HG02642 (cell line): ENCODE measurements around the gene MGRN1.
"Not testable (repeated sequence)": the region's sequence is repeated elsewhere in the genome, so short reads cannot be mapped to it uniquely, and the experiment has no call there.

Experiments used
- ATAC-seq: cut with Tn5 transposase; IDR thresholded peaks from one replicate; pipeline ENCODE4 v1.9.1; 2021; ENCODE audit warnings: mild to moderate bottlenecking; ENCODE audit not compliant: unreplicated experiment, poor library complexity

MGRN1 gene

GRCh38 chr16:4649744-4650442 lies 25.3 kb downstream of the MGRN1 start:
- ATAC-seq, result no peak

GRCh38 chr16:4650443-4651074 lies 25.9 kb downstream of the MGRN1 start:
- ATAC-seq, result not testable (repeated sequence)

- no peak for ATAC-seq
Observed at GRCh38 chr16:4651827-4652226, 27.2 kb downstream of the MGRN1 start.

- ATAC-seq, result no peak
Observed at GRCh38 chr16:4652561-4652960, 27.9 kb downstream of the MGRN1 start.

- ATAC-seq, result no peak
Observed at GRCh38 chr16:4654011-4654963, 29.7 kb downstream of the MGRN1 start.

GRCh38 chr16:4654964-4655590 lies 30.5 kb downstream of the MGRN1 start:
- no peak for ATAC-seq

- no peak for ATAC-seq
Observed at GRCh38 chr16:4655801-4656200, 31.2 kb downstream of the MGRN1 start.

- ATAC-seq, result no peak
Observed at GRCh38 chr16:4656221-4656620, 31.6 kb downstream of the MGRN1 start.

- no peak for ATAC-seq
Observed at GRCh38 chr16:4656695-4657686, 32.4 kb downstream of the MGRN1 start.

- no peak for ATAC-seq
Observed at GRCh38 chr16:4659363-4660353, 35.0 kb downstream of the MGRN1 start.

GRCh38 chr16:4660454-4661007 lies 35.9 kb downstream of the MGRN1 start:
- ATAC-seq, result peak; percentile 47

- ATAC-seq, result no peak
Observed at GRCh38 chr16:4661661-4662060, 37.0 kb downstream of the MGRN1 start.

GRCh38 chr16:4663465-4663776 lies 38.8 kb downstream of the MGRN1 start:
- no peak for ATAC-seq

GRCh38 chr16:4663777-4664465 lies 39.3 kb downstream of the MGRN1 start:
- ATAC-seq, result no peak

GRCh38 chr16:4664538-4665418 lies 40.2 kb downstream of the MGRN1 start:
- no peak for ATAC-seq

GRCh38 chr16:4666537-4667202 lies 42.0 kb downstream of the MGRN1 start:
- ATAC-seq, result no peak
